Measurements from ENCODE around the gene TUBB4B.

TUBB4B gene

GRCh38 chr9:137280474-137281344 is 39.6 kb downstream of the TUBB4B start:
- DNase-seq (ENCODE audit: extremely low read depth in 1 of 2, low read depth in 1 of 2): no peak

GRCh38 chr9:137281345-137282116 is 40.4 kb downstream of the TUBB4B start:
- DNase-seq (ENCODE audit: extremely low read depth in 1 of 2, low read depth in 1 of 2): no peak

GRCh38 chr9:137286975-137287383 is 45.9 kb downstream of the TUBB4B start:
- DNase-seq (ENCODE audit: extremely low read depth in 1 of 2, low read depth in 1 of 2): no peak

GRCh38 chr9:137293094-137293481 is 52.0 kb downstream of the TUBB4B start:
- no peak for DNase-seq (ENCODE audit: extremely low read depth in 1 of 2, low read depth in 1 of 2)

Data from activated CD8-positive, alpha-beta memory T cell treated with anti-CD3 and anti-CD28 coated beads for 1 hour (primary cell).